OCI-M2 (cell line): ENCODE data around the gene GPC3.
"Not testable (repeated sequence)": the region's sequence is repeated elsewhere in the genome, so short reads cannot be mapped to it uniquely, and the experiment has no call there.

Source experiments
- DNase-seq: peaks from one replicate; lab custom pipeline; 2025; ENCODE audit not compliant: unreplicated experiment; lab: John Stamatoyannopoulos, UW

GPC3 gene

DNA sequence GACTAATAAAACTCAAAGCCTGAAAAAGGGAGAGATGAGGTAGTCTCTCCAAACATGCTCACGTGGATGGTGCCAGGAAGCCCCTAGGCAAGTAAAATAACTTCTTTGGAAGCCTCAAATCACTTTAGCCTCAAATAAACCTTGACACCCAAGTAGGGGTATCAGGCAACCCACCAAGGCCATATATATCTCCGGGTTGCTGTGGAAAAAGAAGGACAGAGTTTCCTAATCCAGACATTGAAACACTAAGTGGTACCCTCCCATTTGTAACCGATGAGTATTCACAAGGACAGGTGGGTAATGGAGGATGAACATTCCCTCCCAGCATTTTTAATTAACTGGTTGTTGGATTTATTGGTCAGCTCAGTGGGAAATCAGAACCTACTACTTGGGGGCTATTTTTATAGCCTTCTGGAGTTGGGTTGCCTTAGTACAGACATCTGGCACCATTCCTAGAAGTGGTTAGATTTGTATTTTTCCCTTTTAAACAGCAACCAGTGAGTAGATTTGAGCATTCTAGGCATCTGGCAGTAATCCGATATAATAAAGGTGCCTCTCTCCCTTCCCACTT is 87.7 kb downstream of the GPC3 start:
- no peak for DNase-seq

DNA sequence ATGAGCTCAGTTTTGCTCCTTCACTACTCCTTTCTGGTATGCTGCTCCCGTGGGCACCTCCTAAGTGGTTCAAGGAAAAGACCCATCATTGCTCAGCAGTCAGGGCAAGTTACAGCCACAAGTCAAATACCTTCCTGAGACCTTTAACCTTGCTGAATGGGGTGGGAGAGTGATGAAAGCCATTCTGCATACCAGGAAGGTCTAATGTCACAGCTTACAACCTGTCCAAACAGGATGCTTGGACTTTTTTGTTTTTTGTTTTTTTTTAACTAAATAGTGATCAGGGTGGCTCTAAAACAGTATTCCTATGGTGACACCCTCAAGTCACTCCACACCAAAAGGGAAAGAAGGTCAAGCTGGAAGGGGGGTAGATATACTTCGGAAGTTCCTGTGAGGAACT is 93.1 kb downstream of the GPC3 start:
- DNase-seq, result no peak

DNA sequence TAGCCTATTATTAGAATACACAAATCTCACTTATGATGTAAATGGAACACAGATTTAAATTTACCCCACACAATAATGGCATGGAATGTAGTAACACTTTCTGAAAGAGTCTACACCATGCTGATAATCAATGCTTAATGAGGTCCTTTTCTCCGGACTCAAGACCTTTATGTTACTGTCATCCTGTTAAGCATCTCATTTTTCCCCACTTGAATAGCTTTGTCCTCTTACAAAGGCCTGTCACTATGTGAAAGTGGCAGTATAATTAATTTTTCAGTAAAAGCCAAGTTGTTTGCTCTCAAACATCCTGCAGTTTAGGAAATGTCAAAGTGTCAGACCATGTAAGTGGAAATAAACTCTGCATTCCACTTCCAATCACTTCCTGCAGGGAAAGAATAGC is 96.4 kb downstream of the GPC3 start:
- DNase-seq, result no peak

DNA sequence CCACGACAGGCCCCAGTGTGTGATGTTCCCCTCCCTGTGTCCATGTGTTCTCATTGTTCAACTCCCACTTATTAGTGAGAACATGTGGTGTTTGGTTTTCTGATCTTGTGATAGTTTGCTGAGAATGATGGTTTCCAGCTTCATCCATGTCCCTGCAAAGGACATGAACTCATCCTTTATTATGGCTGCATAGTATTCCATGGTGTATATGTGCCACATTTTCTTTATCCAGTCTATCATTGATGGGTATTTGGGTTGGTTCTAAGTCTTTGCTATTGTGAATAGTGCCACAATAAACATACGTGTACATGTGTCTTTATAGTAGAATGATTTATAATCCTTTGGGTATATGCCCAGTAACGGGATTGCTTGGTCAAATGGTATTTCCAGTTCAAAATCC is 97.3 kb downstream of the GPC3 start:
- not testable (repeated sequence) for DNase-seq

DNA sequence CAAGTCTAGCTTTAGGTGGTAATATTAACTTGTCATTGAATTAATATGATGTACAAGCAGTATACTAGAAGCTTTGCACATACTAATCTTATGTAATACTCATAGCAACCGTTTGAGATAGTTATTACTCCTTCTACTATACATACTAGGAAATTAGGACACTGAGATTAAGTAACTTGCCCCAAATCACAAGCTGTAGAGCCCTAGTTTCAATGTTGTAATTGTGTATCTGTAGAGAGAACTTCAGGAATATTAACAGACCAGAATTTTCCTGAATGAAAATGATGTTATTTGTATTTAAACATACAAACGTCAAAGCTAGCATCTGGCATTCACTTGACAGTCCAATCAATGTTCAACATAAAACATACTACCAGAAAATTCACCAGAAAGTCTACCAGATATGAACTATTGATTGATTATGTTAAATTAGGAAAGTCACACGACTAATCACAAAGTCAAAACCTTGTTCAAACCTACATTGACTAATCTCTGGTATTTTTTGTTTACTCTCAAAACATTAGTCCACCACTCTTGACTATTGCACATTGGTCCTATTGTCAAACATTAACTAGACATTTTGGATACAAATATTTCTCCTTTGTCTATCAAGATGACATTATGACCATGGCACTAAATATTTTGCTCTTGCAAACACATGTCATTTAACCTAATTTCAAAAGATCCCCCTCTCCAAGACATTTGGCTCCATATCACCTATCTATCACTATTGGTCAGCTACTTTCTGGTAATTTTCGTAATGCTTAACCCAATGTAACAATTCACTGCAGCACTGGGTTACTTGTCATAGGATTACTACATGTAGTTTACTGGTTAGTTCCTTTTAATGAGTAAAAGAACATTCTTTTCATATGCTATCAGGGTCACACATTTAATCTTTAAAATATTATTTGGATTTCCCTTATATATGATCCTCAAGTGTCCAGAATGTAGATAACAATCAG is 100.7 kb downstream of the GPC3 start:
- no peak for DNase-seq

DNA sequence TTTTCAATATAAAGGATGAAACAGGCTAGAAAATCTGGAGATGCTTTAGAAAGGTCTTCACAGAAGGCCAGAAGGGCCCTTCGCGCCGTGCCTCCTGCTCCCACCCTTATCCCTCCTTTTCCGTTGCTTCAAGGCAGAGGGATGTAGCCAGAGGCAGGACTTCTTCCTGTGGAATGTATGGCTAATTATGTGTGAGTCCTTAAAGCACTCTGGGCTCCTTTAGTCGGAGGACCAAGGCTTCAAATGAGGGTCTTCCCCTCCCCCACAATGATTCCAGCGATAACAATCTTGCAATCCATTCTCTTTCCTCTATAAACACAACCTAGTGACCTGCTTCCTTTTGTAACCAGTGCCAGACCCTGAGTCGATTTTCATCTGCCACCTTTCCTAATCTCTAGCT is 103.5 kb downstream of the GPC3 start:
- no peak for DNase-seq

DNA sequence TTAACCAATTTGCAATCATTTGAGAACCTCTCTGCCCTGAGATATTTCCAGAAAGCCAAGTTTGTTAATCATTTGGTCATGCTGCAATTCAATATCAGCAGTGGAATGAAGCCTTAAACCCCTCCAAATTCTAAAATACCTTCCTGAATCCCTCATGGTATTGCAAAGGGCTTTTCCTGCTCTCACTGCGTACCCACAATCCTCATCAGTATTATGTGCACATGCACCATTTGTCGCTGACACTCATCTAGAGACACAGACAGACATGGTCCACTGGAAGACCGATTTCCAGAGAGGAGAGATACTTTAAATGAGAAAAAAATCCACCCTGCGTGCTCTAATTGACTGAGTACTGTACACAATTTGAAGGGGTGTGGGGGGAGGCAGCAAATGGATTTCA is 104.4 kb downstream of the GPC3 start:
- no peak for DNase-seq

DNA sequence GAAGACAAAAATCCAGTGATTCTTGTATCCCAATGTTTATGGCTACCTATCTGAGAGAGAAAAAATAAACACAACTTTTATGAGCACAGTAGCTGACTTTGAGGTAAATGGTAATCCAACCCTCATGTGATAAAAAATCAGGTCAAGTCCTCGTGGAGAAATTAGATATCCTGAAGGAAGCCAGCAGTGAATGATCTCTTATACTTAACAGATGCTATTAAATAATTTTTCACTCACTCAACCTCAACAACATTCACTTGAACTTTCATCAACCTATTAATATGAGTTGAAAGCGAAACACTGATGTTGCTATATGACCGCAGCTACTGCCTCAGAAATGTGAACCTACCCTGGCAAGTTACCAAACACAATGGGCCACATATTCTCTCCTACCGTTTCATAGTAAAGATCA is 105.4 kb downstream of the GPC3 start:
- DNase-seq, result no peak

DNA sequence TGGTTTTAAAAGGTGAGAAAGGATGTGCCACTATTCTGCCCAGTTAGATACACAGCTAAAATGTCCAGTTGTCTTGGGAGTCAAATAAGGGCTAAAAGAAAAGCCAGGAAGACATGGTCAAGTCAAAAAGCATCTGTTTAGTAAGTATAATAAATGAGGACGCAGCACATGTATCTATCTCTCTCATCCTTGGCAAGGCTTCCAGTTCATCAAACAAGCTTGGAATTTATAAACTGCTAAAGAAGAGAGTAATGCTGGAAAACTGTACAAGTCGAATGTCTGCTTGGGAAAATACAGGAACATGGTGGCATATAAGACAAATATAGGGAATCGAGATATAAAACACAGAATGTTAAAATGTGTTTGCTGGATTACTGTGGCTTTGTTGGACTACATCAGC is 106.7 kb downstream of the GPC3 start:
- DNase-seq, result no peak

DNA sequence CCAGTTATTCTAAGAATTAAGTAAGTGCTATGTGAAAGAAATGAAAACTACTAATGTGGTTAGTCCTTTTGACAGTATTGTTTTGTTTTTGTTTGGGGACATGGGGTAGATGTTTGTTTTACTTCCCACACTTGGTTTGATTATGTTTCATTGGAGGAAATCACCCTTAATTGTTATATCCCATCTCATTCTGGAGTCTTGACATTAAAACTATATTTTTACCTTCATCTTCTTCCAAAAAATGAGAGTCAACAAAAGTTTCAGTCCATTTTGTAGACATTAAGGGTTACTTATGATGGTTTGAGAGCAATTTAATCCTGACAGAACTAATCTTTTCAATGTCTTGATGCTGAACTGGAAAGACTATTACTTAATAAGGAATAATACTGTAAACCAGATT is 108.7 kb downstream of the GPC3 start:
- DNase-seq, result no peak

DNA sequence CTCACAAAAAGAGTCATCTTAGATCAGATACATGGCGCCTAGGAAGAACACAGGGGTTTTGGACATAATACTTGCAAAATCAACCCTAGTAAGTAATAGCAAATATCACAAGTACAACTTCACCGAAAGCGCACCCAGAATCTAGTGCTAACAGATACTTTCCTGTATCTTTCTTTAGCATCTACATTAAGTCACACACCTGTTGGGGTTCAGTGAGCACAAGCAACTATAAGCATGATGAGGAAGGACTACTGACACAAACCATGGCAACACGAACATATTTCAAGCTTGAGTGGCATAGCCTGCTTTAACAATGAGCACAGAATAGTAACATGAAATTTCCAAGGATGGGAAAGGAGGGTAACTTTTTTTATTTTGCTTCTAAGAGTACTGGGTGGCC is 116.1 kb downstream of the GPC3 start:
- no peak for DNase-seq

DNA sequence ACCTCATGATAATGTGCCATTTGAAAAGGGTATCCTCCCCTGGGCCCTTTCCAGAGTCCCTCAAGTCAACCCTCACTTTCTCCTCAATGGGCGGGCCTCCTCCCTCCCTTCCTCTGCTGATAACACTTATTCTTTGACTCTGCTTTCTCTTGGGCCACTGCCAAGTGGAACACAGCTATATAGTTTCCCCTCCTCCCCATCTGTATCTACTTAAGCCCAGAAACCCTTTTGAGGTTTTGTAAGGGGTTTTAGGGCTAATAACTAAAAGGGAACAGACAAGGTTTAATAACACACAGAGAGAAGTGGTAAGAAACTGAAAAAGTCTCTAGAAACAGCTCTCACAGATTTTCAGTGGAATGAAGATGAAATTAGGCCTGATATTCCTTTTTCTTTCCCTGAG is 116.7 kb downstream of the GPC3 start:
- DNase-seq, result no peak

DNA sequence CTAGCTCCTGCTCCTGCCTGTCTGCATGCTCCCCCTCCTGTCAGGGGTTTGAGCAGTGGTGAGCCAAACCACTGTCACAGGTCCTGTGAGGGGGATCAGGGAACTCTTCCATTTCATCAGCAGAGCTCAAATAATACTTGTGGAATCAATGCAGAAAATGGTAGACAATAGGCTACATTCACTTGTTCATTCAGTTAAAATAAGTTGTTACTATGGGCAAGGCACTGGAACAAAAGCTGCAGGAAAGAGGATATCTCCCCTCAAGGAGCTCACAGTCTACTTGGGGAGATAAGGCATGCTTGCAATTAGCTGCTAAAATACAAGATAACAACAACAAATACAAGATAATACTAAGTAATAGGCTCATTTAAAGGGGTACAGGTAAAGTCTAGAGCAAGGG is 117.1 kb downstream of the GPC3 start:
- no peak for DNase-seq

DNA sequence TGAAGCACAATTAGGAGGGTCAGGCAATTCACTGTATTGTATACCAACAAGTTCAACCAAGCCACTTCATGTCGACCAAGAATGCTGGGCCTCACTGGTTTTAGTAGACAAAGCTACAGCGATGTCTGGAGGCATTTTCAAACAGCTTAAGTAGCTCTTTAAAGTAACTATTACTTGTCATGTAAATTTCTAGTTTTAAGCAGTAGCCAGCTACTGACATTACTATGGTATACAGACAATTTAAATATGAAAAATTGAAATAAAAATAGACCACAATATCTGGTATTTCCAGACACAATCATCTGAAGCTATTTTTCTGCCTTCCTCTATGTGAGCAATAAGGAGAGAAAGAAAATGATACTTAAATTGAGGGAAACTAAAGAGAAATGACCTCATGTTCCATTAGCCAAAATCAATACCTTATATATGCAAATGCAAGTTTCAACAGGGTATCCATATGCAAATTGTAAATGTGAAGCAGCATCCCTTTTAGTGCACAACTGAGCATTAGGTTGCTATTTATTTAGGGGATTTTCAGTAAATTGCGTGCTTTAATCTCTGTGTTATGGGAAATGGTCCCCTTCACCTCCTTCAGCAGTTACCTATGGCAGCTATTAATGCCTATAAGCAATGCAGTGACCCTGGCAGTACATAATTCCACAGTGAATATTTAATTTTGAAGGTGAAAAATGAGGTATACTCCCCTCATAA is 119.5 kb downstream of the GPC3 start:
- no peak for DNase-seq

DNA sequence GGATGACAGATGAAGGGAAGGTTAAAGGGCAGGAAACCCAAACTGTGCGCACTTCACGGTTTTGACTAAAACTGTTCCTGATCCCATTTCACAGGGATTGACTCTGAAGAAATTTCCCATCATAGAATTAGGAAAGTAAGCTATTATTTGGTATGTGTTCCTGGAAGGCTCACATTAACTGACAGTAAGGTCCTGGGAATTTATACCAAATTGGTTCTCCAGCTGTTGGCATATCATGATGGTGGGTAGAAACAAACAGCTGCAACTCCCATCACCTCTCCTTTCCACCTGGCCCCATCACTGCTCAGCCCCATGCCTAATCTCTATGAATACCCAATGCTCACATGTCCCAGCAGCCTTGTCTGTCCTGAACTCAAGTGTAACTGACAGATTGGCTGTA is 121.2 kb downstream of the GPC3 start:
- DNase-seq, result no peak

DNA sequence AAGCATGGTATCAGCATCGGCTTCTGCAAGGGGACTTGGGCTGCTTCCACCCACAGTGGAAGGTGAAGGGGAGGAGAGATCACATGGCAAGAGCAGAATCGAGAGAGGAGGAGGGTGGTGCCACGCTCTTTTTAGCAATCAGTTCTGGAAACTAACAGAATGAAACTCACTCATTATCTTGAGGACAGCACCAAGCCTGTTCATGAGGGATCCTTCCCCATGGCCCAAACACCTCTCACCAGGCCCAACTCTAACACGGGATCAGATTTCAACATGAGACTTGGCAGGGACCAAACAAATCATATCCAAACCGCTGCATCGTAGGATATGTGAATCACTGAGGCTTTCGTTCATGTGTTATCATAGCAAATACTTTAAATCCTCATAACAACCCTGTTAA is 125.5 kb downstream of the GPC3 start:
- DNase-seq, result no peak

DNA sequence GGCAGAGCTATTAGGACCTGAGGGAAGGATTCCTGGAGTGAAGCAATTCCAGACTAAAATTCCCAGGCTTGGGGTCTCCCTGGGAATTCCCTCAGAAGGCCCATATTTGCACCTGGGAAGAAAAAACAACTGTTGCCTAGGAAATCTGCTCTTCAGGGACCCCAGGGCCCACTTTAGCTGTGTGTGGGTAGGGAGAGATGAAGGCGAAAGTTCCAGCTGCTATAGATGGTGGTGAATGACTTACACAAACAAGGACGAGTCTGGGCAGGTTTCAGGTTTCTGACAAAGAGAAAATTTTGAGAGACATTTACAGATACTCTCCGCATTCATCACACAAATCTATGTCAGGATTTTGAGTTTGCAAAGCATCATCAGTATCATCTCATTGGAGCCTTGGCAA is 126.1 kb downstream of the GPC3 start:
- no peak for DNase-seq

DNA sequence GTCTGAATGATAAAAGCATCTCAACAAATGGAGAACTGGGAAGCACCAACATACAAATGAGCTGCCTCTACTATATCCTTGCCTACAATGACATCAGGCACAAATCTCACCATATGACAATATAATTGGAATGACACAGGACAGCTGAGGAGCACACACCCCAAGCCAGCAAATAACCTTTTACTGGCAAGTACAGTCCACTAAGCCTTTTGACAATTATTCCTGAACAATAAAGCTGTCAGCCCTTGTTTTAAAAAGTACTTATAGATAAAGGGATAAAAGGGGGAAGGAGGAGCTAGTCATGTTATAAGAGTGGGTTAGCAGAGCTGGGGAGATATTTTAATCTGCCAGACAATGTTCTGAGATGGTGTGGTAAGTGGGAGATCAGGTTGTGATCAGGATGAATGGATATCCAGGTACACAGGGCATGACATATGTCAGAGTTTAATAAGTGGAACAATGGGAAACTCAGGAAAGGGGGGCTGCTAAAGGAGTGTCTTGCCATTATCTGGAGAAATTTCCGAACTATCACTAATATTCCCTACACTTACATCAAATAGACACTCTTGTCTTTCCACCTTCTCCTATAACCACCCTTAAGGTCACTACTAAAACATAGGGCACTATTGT is 127.6 kb downstream of the GPC3 start:
- DNase-seq, result no peak

DNA sequence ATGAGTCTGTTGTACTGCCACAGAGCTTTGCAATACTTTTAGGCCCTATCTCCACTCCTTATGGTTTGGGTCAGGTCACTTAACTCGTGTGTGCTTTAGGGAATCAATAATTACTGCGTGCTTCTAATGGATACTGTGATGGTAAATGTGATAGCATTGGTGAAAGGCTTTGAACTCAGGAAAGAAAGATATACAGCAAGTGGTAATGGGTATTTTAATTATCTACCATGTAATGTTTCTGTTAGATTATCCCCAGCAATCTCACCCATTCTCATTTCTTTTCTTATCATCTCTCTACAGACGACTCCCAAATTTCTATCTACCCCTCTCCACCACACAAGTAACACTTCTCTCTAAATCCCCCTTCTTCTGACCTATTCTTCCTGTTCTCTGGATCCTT is 128.6 kb downstream of the GPC3 start:
- DNase-seq, result no peak

DNA sequence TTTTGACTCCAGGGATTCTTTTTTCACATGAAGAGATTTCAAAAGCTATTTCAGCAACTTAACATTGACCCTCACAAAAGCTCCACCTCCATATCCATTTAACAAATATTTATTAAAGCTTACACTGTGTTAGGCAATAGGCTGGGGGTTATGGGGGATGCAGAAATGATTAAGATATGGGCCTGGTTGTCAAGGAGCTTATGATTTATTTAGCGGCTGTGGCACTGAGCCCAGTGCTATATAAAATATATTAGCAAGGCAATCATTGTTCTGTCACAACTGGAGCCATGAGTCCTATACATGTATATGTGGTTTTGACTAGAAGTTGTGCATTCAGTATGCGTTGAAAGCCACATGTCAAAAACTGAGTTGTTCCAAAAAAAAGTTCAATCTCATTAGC is 131.1 kb downstream of the GPC3 start:
- no peak for DNase-seq

DNA sequence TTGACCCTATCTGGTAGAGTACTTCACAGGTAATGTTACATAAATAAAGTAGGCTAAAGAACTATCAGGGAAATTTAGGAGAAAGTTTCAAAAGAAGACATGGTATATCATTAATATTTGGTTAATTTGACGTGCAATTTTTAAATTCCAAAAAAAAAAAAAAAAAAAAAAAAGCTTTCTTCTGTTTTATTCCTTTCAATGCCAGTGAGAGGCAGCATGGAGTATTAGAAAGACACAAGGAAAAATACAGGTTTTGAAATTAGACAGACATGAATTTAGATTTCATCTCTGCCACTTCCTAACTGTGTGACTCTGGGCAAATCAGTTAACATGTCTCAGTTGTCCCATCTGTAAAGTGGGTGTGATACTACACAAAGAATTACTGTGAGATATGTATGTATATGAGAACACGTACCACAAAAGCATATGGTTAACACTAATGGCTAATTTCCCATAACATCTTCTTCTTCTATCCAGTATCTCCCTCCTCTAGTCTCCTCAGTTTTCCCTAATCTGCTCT is 132.5 kb downstream of the GPC3 start:
- DNase-seq, result no peak
